Cardiac fibroblast (primary cell): ENCODE measurements around the gene PPP2R2B.

ENCODE experiments used
- DNase-seq, 2 donors: peaks; one replicate each; pipeline versions ENCODE4 v3.0.0 to v3.0.0-alpha.2; 2010; ENCODE audit warnings: low read depth in 2 of 2
- H3K4me3 ChIP-seq, 2 donors: replicated peaks in 1 of 2; 1 replicate in 1 of 2; 2 replicates in 1 of 2; pipeline ENCODE4 v1.5.1; 2011; ENCODE audit warnings: low read depth in 2 of 2, low read length in 2 of 2, mild to moderate bottlenecking in 2 of 2, moderate library complexity in 1 of 2
- TF ChIP-seq, protein P1 (sequence below): IDR thresholded peaks from one replicate; pipeline ENCODE4 v1.5.1; 2011; ENCODE audit warnings: low read depth, mild to moderate bottlenecking, low read length, inconsistent platforms

The PPP2R2B gene

DNA sequence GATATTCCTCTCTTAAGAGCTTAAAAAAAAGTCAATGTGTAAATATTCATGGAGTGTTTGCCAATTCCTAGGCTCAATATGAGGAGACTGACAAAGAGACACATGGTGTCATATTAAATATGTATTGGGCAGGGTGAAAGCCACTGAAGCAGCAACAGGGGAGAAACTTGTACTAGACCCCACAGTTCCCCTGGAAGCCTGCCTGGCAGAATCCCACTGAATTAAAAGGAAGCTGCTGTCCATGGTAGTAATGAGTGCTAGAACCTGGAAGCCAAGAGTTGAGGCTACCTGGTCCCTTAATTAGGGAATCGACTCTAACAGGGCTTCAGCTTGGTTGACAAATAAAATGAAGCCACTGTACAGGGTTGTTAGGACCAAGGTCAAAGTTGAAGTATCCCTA is 233.2 kb downstream of the PPP2R2B start:
- no peak for DNase-seq
- no peak overlapping the region for H3K4me3 ChIP-seq
- TF ChIP-seq, protein P1, sequence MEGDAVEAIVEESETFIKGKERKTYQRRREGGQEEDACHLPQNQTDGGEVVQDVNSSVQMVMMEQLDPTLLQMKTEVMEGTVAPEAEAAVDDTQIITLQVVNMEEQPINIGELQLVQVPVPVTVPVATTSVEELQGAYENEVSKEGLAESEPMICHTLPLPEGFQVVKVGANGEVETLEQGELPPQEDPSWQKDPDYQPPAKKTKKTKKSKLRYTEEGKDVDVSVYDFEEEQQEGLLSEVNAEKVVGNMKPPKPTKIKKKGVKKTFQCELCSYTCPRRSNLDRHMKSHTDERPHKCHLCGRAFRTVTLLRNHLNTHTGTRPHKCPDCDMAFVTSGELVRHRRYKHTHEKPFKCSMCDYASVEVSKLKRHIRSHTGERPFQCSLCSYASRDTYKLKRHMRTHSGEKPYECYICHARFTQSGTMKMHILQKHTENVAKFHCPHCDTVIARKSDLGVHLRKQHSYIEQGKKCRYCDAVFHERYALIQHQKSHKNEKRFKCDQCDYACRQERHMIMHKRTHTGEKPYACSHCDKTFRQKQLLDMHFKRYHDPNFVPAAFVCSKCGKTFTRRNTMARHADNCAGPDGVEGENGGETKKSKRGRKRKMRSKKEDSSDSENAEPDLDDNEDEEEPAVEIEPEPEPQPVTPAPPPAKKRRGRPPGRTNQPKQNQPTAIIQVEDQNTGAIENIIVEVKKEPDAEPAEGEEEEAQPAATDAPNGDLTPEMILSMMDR: no peak

DNA sequence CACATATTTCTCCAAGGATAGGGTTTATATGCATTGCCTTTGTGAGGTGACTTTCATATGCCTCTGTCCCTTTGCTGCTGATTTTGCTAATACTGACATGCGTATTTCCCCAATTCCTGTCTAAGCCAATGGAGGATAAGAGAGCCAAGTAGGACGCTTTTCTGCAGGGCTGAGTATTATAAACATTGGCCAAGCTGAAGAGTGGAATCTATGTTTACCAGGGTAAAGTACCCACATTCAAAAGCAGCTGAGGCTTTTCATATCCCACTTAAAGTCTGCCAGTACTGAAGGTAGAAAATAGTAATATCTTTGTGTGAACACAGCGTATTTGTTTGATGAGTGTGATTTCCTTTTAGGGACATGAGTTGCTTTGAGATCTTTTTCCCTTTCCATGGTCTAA is 233.7 kb downstream of the PPP2R2B start:
- no peak overlapping the region for H3K4me3 ChIP-seq
- TF ChIP-seq, protein P1: no peak
- DNase-seq: no peak

DNA sequence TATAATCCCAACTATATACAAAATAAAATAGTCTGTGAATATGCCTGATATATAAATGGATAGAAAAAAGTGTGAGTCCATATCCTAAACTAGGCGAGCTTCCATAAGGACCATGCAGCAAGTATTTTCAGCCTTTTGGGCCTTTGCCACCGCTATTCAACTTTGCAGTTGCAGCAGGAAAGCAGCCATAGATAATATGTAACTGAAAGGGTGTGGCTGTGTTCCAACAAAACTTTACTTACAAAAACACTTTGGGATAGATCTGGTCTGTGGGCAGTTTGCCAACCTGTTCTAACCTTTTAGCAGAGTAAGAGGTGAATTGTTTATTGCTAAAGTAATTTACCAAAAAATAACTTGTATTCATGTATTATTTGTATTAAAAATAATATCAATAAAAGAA is 234.8 kb downstream of the PPP2R2B start:
- TF ChIP-seq, protein P1: no peak
- no peak for DNase-seq
- H3K4me3 ChIP-seq: no peak overlapping the region

DNA sequence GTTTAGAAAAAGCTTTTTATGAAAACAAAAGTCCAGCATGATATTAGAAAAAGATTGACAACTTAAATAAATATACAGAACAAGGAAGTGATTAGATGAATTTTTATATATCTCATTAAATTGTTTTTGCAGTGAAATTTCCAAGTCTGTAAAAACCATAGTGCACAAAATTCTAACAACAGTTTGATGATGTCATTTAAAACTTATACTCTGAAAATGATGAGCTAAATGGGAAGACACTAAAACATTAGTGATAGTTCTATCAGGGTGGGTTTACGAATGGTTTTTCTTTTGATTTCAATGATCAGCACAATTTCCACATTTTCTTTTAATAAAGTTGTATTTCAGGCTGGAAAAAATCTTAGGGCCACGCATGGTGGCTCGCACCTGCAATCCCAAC is 236.1 kb downstream of the PPP2R2B start:
- TF ChIP-seq, protein P1: no peak
- DNase-seq: no peak

DNA sequence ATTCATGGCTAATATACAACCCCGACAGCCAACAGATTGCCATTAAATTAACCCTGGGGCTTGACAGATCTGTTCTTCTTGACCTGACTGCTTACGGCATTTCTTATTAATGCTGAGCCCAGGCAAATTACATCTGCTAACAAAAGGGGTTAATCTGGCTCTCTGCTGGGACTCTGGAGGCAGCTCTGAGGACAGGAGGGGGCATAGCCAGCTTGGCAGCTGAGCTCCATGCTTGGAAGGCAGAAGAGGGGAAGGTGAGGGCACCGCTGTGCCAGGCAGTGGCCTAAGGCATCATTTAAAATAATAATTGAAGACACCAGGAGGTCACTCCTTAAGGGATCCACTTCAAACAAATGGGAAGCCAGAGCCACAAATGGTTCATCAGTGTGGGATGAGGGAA is 236.6 kb downstream of the PPP2R2B start:
- TF ChIP-seq, protein P1: no peak
- H3K4me3 ChIP-seq: no peak overlapping the region
- DNase-seq: no peak

More for the DNA sequence above, 236.1 kb downstream of the PPP2R2B start:
- H3K4me3 ChIP-seq: no peak overlapping the region

DNA sequence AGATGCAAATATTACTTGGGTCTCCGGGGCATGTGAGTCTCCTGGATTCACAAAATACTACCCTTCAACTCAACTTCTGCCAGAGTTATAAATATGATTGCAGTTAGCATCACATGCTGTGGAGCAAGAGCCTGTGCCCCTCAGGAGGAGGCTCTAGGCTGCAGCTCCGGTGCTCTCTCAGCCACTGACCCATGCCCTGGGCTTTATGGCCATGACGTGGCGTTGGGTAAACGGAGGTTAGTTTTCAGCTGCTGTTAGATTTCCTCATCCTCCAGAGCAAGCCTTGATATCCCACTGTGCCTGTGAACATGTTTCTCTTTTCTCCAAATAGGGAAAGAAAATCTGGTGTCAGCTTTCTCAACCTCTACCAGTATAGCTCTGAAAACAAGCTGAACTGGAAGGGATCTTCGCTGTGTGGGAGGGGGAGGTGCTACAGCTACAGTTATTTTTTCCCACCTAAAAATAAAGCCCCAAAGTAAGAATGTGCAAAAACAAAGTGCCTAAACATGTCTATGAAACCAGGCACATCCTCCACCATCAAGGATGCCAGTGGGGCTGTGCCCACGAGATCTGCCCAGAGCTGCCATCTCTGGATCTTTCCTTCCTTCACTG is 238.2 kb downstream of the PPP2R2B start:
- no peak for DNase-seq
- H3K4me3 ChIP-seq: no peak overlapping the region
- TF ChIP-seq, protein P1: no peak

DNA sequence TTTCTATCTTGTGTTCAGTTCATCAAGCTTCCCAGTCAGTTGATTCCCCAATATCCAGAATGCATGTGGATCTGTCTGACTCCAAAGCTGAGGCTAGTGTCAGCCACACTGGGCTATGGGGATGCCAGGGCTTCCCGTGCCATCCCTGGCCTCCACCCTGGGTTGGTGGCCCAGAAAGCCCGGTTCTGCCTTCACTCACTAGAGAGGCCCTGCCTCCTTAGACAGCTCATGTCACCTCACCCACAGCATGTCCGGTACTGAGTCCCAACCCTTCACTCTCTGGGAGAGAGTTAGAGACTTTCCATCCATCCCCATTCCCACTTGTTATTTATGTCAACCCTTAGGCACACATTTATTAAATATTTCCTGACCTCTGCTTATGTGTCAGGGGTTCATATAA is 243.1 kb downstream of the PPP2R2B start:
- H3K4me3 ChIP-seq: no peak overlapping the region
- DNase-seq: no peak
- TF ChIP-seq, protein P1: no peak
